ENCODE measurements around the gene PGM2. TPM values are rescaled to one million over a fixed set of nuclear protein-coding genes. Genes with fewer than 3 reads are reported as not detected.

Gene PGM2
- total RNA-seq, 6 donors from 2014 or later: 11.1 to 30.6 (median 14.1) TPM

DNA sequence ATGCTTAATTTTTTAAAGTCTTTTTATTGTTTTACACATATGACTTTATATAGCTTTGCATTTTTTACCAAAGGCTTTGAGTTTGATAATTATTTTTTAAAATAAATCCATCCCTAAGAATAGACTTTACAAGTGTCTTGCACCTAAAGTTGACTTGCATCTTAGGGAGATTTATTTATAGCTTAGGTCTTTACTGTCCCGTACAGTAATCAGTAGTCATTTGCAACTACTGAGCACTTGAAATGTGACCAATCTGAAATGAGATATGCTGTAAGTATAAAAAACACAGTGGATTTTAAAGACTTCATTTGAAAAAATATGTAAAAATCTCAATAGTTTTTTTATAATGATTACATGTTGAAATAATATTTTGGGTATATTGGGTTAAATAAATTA, 83.6 kb downstream of the PGM2 start:
- DNase-seq (no peak), ATAC-seq (ENCODE audit: low FRiP score in 2 of 2) (no peak)
- Histone ChIP-seq H3K4me1 (no peaks in the 10 kb centered on the region), H3K36me3 (no peaks in the 10 kb centered on the region), H3K4me3 (no peak overlapping the region), H3K9me3 (no peaks in the 10 kb centered on the region), H3K27me3 (no peaks in the 10 kb centered on the region), H3K27ac (no peak overlapping the region)
- no peak for TF ChIP-seq POLR2AphosphoS5 (IDR thresholded peaks at IDR 0.05)
- TF ChIP-seq POLR2A (IDR thresholded peaks at IDR 0.05): no peak
- no peak for TF ChIP-seq EP300 (IDR thresholded peaks at IDR 0.05)
- TF ChIP-seq, protein P1, sequence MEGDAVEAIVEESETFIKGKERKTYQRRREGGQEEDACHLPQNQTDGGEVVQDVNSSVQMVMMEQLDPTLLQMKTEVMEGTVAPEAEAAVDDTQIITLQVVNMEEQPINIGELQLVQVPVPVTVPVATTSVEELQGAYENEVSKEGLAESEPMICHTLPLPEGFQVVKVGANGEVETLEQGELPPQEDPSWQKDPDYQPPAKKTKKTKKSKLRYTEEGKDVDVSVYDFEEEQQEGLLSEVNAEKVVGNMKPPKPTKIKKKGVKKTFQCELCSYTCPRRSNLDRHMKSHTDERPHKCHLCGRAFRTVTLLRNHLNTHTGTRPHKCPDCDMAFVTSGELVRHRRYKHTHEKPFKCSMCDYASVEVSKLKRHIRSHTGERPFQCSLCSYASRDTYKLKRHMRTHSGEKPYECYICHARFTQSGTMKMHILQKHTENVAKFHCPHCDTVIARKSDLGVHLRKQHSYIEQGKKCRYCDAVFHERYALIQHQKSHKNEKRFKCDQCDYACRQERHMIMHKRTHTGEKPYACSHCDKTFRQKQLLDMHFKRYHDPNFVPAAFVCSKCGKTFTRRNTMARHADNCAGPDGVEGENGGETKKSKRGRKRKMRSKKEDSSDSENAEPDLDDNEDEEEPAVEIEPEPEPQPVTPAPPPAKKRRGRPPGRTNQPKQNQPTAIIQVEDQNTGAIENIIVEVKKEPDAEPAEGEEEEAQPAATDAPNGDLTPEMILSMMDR (IDR thresholded peaks at IDR 0.05): no peak
- whole genome bisulfite sequencing, 2 donors: 85 to 92% methylated on average over 1 of the region's 1 CpG

Other genes starting within 250 kb of the PGM2 start
- 10 to 100 TPM; 21.2 to 58.8 (median 40.7) TPM for gene RELL1, start 140.3 kb upstream of the PGM2 start, total RNA-seq
- gene TBC1D1, start 64.4 kb downstream of the PGM2 start, total RNA-seq: 10 to 100 TPM; 45.1 to 68.1 (median 58.0) TPM
- gene PTTG2, start 133.7 kb downstream of the PGM2 start, total RNA-seq: 10 to 100 TPM in 1 of 6 donors, 1 to 10 TPM in 1, under 1 TPM in 2, not detected in 2; 0.43 to 22.0 (median 0.85) TPM

Measured in upper lobe of left lung (tissue), 6 donors.